OCI-LY1 (cell line): ENCODE data around the gene KRTAP4-8.

Experiments used
- CTCF ChIP-seq: fragments of 200-600 bp; sonication (generic), shearing (Covaris generic); IDR thresholded peaks from 2 replicates; pipeline ENCODE4 v1.5.1; 2017; ENCODE audit warnings: mild to moderate bottlenecking, antibody characterized with exemption, low read length, moderate library complexity, mixed read lengths
- EZH2 ChIP-seq: fragments of 200-600 bp; sonication (generic), shearing (Covaris generic); IDR thresholded peaks from 2 replicates; pipeline ENCODE4 v1.8.0; 2017; ENCODE audit warnings: borderline replicate concordance, mixed run types, mild to moderate bottlenecking, antibody characterized with exemption, low read length, moderate library complexity, mixed read lengths

DNA sequence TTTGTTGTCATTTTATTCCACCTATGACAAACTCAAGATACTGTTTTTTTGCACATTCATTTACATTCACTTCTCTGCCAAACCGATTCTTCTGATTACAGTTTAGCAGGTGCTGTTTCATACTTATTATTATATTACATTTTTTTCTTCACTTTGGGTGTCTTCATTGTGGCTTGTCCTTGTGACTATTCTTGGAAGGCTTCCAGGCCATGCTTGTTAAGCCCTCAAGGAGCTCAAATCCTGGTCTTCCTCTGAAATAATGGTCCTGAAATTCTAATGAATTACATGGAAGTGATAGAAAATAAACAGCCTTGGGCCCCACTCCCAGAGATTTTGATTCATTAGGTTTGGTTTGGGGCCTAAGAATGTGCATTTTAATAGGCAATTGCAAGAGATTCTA lies 33.6 kb downstream of the KRTAP4-8 start:
- no peak for TF ChIP-seq CTCF
- TF ChIP-seq EZH2: no peak
